ENCODE measurements around the gene PACS2. TPM values are rescaled to one million over a fixed set of nuclear protein-coding genes. Genes with fewer than 3 reads are reported as not detected.

The PACS2 gene
- total RNA-seq, 1 donor from 2014 or later: 48.0 TPM

GRCh38 chr14:105397350-105397931 is 82.9 kb downstream of the PACS2 start:
- TF ChIP-seq CTCF (IDR thresholded peaks at IDR 0.05): no peak
- ChIA-PET POLR2A (interaction anchor here (0.8 to 2.4 kb wide), 9 partner anchors 10 to 149 kb away, joined by 3 to 14 read pairs (median 3); partner anchors contain the start of genes BRF1, BTBD6 and TEDC1), CTCF (interaction anchor here (1.5 to 2.4 kb wide), 3 partner anchors 27 to 195 kb away, joined by 4 to 8 read pairs (median 6); no protein-coding TSS in a partner anchor)
- intact Hi-C loops (cut with micrococcal nuclease): no loop called here
- peaks cover 18% of the 10 kb centered on the region for H3K36me3 Mint-ChIP-seq (ENCODE audit: low read depth)
- no peaks in the 10 kb centered on the region for H3K27me3 Mint-ChIP-seq
- H3K4me3 Mint-ChIP-seq: peak overlapping the region; percentile 90
- H3K9me3 Mint-ChIP-seq: no peaks in the 10 kb centered on the region
- peaks cover 24% of the 10 kb centered on the region for H3K4me1 Mint-ChIP-seq
- no peak for DNase-seq
- peak overlapping the region; percentile 82 for H3K27ac Mint-ChIP-seq
- no peak for ATAC-seq (ENCODE audit: low read depth)

GRCh38 chr14:105398044-105398725 is 83.6 kb downstream of the PACS2 start, which contains the start of gene TEX22:
TSS of gene TEX22 (plus strand) at chr14:105398538. CDS start at chr14:105399341, 803 bp downstream.
- TF ChIP-seq CTCF (IDR thresholded peaks at IDR 0.05): no peak
- DNase-seq: peak; percentile 99
- Mint-ChIP-seq H3K9me3 (no peaks in the 10 kb centered on the region), H3K27ac (peak within 1 kb of the TSS; percentile 91), H3K27me3 (no peaks in the 10 kb centered on the region), H3K36me3 (ENCODE audit: low read depth) (peaks cover 18% of the 10 kb centered on the region), H3K4me1 (peaks cover 24% of the 10 kb centered on the region), H3K4me3 (peak within 1 kb of the TSS; percentile 90)
- intact Hi-C loops (cut with micrococcal nuclease): loop anchor here (1.0 to 2.0 kb wide), 5 partner anchors 17 to 97 kb away; partner anchors contain the start of genes BRF1 and MTA1
- POLR2A ChIA-PET: interaction anchor here (0.6 to 2.4 kb wide), 14 partner anchors 9 to 607 kb away, joined by 3 to 14 read pairs (median 4); partner anchors contain the start of genes BRF1, BTBD6, NUDT14 and TEDC1
- ATAC-seq (ENCODE audit: low read depth): peak; percentile 86
- CTCF ChIA-PET: interaction anchor here (1.0 to 2.4 kb wide), 5 partner anchors 9 to 196 kb away, joined by 3 to 8 read pairs (median 4); no protein-coding TSS in a partner anchor

GRCh38 chr14:105398726-105399465 is 84.3 kb downstream of the PACS2 start:
- Mint-ChIP-seq H3K27me3 (no peaks in the 10 kb centered on the region), H3K27ac (peak overlapping the region; percentile 91), H3K36me3 (ENCODE audit: low read depth) (peaks cover 18% of the 10 kb centered on the region), H3K4me1 (peaks cover 24% of the 10 kb centered on the region), H3K4me3 (peak overlapping the region; percentile 90), H3K9me3 (no peaks in the 10 kb centered on the region)
- POLR2A ChIA-PET: interaction anchor here (0.6 to 2.4 kb wide), 11 partner anchors 10 to 217 kb away, joined by 3 to 14 read pairs (median 4); partner anchors contain the start of genes BRF1, NUDT14 and TEDC1
- TF ChIP-seq CTCF (IDR thresholded peaks at IDR 0.05): no peak
- ATAC-seq (ENCODE audit: low read depth) (peak; percentile 58), DNase-seq (no peak)
- CTCF ChIA-PET: interaction anchor here (1.0 to 1.5 kb wide), 3 partner anchors 8 to 91 kb away, joined by 3 read pairs; no protein-coding TSS in a partner anchor
- intact Hi-C loops (cut with micrococcal nuclease): loop anchor here (1.0 to 2.0 kb wide), 5 partner anchors 16 to 98 kb away; partner anchors contain the start of genes BRF1 and MTA1

- Mint-ChIP-seq H3K9me3 (no peaks in the 10 kb centered on the region), H3K36me3 (ENCODE audit: low read depth) (peaks cover 18% of the 10 kb centered on the region), H3K27me3 (no peaks in the 10 kb centered on the region), H3K27ac (peak overlapping the region; percentile 91), H3K4me1 (peaks cover 29% of the 10 kb centered on the region), H3K4me3 (peak overlapping the region; percentile 90)
- no peak for ATAC-seq (ENCODE audit: low read depth)
- no peak for DNase-seq
- POLR2A ChIA-PET: interaction anchor here (0.6 to 2.4 kb wide), 4 partner anchors 16 to 99 kb away, joined by 3 to 14 read pairs (median 7); partner anchors contain the start of genes BRF1 and TEDC1
- CTCF ChIA-PET: interaction anchor here (1.0 to 1.5 kb wide), 2 partner anchors 8 to 90 kb away, joined by 3 read pairs; no protein-coding TSS in a partner anchor
- TF ChIP-seq CTCF (IDR thresholded peaks at IDR 0.05): no peak
- intact Hi-C loops (cut with micrococcal nuclease): loop anchor here (2.0 kb wide), 1 partner anchor 29 kb away; no protein-coding TSS in a partner anchor
Observed at GRCh38 chr14:105399466-105399775, 84.9 kb downstream of the PACS2 start.

All from activated B cell treated with CpG ODN at 0.5 μM for 24 hours (primary cell).